ENCODE measurements around the gene URAD. TPM values are rescaled to one million over a fixed set of nuclear protein-coding genes. Genes with fewer than 3 reads are reported as not detected.

The URAD gene
- total RNA-seq, 1 donor from 2014 or later: not detected

DNA sequence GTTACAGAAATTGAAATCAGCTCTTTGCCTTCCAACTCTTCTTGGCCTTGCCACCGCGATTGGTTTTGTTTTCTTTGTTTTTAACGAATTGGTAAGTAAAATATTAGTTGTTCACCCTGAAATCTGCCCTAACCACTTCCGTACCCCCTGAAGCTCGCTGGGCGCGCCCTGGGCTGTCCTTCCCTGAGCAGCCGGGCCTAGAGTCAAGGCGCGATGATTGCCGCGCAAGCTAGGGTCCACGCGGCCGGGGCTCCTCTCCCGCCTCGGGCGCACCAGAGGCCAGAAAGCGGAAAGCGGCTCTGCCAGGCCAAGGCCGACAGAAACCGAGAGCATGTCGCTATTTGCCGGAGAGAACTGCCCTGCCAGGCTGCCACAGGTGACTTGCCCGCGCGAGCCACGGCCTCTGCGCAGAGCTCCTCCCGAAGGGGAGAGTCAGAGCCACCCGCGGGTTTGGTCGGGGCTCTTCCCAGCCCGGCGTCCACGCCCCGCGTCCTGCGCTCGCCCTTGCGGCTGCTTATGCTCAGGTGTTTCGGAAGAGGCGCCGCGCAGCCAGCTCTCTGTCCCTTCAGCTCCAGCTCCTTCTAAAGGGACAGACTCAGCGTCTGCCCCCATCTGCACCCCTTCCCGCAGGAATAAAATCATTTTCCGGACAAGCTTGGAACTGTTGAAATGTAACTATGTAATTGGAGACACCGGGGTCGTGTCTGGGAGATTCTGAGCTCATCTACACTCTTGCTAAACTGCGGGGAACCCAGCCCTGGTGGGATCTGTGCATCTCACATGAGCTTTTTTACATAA, 12.7 kb downstream of the URAD start:
- H3K27ac ChIP-seq: no peak overlapping the region

DNA sequence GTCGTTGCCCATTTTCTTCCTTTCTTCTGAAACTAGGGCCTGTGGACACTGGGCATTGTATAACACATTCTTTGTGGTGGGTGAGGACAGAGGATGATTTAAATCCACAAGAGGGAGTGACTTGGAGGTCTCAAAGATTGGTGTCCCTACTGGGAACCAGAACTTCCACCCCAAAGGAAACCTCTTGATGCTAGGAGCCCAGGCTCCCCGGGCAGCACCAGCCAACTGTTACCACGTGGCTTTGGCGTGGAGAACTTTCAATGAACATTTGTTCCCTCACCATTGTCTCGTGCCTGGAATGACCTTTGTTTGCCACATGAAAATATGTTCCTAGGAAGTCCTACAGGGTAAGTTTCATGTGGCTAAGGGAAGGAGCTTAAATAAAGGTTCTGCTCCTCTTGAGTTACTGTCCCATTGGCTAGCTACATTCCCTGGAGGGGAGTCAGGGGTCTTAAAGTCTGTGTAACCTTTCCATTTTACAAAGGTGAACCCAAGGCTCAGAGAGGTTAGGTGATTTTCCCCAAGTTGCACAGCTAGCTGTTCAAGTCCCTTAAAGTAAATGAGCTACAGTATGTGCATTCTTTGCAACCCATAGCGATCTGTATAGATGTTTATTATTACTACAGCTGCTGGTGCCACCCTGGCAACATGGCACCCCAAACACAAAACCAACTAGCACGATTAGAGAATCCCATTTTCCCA, 14.4 kb downstream of the URAD start:
- intact Hi-C loops (cut with DNase I): no loop called here
- Histone ChIP-seq H3K36me3 (no peaks in the 10 kb centered on the region), H3K27me3 (peaks cover 19% of the 10 kb centered on the region), H3K4me3 (no peak overlapping the region), H3K27ac (no peak overlapping the region), H3K4me1 (peaks cover 0 to 2% of the 10 kb centered on the region in 2 donors), H3K9me3 (no peaks in the 10 kb centered on the region)
- DNase-seq (ENCODE audit: low spot score in 2 of 2): peak in 1 of 2 donors; percentile 31
- TF ChIP-seq, protein P1, sequence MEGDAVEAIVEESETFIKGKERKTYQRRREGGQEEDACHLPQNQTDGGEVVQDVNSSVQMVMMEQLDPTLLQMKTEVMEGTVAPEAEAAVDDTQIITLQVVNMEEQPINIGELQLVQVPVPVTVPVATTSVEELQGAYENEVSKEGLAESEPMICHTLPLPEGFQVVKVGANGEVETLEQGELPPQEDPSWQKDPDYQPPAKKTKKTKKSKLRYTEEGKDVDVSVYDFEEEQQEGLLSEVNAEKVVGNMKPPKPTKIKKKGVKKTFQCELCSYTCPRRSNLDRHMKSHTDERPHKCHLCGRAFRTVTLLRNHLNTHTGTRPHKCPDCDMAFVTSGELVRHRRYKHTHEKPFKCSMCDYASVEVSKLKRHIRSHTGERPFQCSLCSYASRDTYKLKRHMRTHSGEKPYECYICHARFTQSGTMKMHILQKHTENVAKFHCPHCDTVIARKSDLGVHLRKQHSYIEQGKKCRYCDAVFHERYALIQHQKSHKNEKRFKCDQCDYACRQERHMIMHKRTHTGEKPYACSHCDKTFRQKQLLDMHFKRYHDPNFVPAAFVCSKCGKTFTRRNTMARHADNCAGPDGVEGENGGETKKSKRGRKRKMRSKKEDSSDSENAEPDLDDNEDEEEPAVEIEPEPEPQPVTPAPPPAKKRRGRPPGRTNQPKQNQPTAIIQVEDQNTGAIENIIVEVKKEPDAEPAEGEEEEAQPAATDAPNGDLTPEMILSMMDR (IDR thresholded peaks at IDR 0.05): no peak

More for the DNA sequence above, 12.7 kb downstream of the URAD start:
- Histone ChIP-seq H3K9me3 (no peaks in the 10 kb centered on the region), H3K27me3 (peaks cover 13% of the 10 kb centered on the region), H3K4me1 (peaks cover 2 to 10% of the 10 kb centered on the region in 2 donors), H3K36me3 (no peaks in the 10 kb centered on the region), H3K4me3 (no peak overlapping the region)
- peak in 1 of 2 donors; percentile 37 for DNase-seq (ENCODE audit: low spot score in 2 of 2)
- TF ChIP-seq, protein P1 (IDR thresholded peaks at IDR 0.05): no peak
- intact Hi-C loops (cut with DNase I): no loop called here

DNA sequence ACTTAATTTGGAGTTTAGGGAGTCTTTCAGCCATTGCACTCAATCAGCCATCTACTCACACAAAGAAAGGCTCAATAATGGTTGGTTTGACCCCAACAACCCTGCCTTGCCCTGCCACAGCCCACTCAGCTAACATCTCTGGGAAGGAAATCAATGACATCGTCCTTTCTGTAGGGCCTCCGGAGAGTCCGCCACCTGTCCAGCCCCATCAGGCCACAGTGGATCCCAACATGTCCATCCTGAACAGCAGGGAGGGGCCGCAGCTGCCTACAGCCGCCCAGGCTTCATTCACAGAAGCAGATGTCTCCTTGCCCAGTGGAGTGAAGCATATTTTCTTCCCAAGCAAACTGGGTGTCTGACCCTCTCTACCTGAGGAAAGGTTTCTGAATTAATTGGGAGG, 15.2 kb downstream of the URAD start:
- TF ChIP-seq, protein P1 (IDR thresholded peaks at IDR 0.05): no peak
- intact Hi-C loops (cut with DNase I): no loop called here
- no peaks in the 10 kb centered on the region for H3K9me3 ChIP-seq
- DNase-seq (ENCODE audit: low spot score in 2 of 2): peak in 1 of 2 donors; percentile 40
- H3K4me1 ChIP-seq: peaks cover 3 to 7% of the 10 kb centered on the region in 2 donors
- H3K36me3 ChIP-seq: no peaks in the 10 kb centered on the region
- H3K4me3 ChIP-seq: no peak overlapping the region
- H3K27me3 ChIP-seq: peaks cover 21% of the 10 kb centered on the region
- H3K27ac ChIP-seq: no peak overlapping the region

DNA sequence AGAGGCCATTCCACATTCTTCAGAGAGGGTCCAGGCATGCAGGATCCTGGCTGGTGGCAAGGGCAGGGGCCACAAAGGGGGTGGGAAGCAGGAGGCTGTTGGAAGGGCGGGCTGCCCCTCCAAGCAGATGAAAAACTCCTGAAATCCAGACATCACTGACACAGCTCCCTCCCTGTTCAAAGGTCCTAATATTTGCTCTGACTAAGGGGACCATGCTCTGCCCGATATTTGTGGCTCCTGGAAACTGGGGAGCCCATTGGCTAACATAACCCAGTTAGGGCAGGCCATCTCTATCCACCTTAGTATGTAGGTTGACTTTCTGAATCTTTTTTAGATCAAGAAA, 16.0 kb downstream of the URAD start:
- Histone ChIP-seq H3K4me3 (no peak overlapping the region), H3K36me3 (no peaks in the 10 kb centered on the region), H3K9me3 (no peaks in the 10 kb centered on the region), H3K27ac (no peak overlapping the region), H3K4me1 (peaks cover 4 to 9% of the 10 kb centered on the region in 2 donors), H3K27me3 (peaks cover 20% of the 10 kb centered on the region)
- peak in 1 of 2 donors; percentile 48 for DNase-seq (ENCODE audit: low spot score in 2 of 2)
- intact Hi-C loops (cut with DNase I): no loop called here
- TF ChIP-seq, protein P1 (IDR thresholded peaks at IDR 0.05): no peak

DNA sequence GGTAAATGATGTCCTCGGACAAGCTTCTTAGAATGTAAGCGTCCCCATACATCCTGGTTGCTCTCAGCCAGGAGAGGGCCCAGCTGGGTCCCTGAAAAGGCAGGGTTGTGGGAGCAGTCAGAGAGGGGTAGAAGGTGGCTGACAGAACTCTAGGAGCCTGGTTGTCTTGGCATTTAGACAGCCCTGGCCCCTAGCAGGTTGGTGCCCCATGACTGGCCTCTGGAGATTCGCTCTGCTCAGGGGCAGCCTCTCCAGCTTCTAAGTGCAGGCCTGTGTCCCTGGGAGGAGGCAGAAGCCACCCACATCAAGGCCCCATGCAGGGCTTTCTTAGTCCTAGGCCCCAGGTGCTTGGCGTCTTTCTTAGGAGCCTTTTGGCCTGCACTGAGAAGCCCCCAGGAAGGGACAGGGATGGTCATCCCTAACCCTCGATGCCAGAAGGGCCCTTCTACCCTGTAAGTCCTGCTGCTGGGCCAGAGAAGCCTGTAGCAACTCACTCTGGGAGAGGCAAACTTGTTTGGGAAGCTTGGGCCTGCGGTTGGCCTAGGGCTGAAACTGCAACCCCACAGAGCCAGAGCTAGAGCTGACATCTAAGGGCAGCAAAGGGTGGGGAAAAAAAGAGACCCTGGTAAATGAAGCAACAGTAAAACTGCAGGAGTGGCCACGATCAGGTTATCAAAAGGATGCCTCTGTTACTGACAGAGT, 16.6 kb downstream of the URAD start:
- intact Hi-C loops (cut with DNase I): no loop called here
- no peaks in the 10 kb centered on the region for H3K9me3 ChIP-seq
- H3K4me3 ChIP-seq: no peak overlapping the region
- H3K4me1 ChIP-seq: peaks cover 4 to 9% of the 10 kb centered on the region in 2 donors
- no peak overlapping the region for H3K27ac ChIP-seq
- H3K36me3 ChIP-seq: no peaks in the 10 kb centered on the region
- H3K27me3 ChIP-seq: peaks cover 15% of the 10 kb centered on the region
- DNase-seq (ENCODE audit: low spot score in 2 of 2): peak in 1 of 2 donors; percentile 44
- TF ChIP-seq, protein P1 (IDR thresholded peaks at IDR 0.05): no peak

All from ascending aorta (tissue), 2 donors.